HG02588 (cell line): ENCODE measurements around the gene RORB.

ENCODE experiments used
- ATAC-seq: cut with Tn5 transposase; IDR thresholded peaks from one replicate; pipeline ENCODE4 v1.9.1; 2021; ENCODE audit warnings: mild to moderate bottlenecking, moderate library complexity; ENCODE audit not compliant: unreplicated experiment

Gene RORB

DNA sequence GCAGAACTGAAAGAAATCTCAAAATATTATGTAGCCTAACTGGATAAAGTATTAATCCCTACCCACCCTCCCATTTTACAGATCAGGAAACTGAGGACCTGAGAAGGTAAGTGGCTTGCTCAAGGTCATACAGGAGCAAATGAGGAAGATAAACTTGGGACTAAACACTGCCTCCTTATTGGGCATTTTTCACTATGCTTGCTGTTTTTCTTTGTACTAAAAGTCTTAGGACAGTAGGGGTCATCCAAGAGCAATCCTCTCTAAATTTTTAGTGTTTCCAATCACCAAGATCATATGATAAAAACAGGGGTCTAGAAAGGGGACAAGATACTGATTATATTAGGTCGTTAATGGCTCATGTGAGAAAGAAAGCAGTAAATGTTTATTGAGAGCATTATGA, 80.8 kb downstream of the RORB start:
- ATAC-seq, result no peak

DNA sequence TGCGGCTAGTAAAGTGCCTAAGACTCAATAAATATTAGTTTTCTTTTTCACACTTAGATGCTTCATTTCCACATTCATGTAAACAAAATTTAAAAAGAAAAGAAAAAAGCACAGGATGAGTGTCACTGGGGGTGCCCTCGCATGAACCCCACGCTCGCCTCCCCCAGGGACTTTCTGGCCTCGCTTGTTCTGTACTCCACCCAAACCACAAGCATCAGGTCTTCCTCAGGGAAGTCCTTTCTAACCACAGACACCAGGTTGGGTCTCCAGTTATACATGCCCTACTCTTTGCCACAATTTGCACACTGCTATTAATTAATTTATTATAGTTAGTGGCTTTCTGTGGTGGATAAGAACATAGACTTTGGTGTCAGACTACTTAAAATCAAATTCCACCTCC, 92.4 kb downstream of the RORB start:
- ATAC-seq, result no peak

DNA sequence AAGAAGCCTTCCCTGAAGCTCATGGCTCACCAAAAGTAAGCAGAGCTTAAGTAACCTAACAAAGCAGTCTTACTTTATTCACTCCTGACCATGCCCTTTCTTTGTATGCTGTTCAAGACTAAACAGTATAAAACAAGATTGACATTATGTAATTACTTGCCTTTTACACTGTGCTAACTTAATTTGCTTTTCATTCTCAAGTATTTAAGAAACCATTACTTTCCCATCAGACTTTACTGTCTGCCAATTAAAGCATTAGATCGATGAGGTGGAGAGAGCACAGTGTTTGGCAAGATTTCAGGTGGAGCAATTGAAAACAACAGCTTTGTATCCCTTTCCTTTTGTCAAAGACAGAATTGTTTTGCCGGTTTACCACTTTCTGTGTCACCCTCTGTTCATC, 98.2 kb downstream of the RORB start:
- ATAC-seq, result no peak

DNA sequence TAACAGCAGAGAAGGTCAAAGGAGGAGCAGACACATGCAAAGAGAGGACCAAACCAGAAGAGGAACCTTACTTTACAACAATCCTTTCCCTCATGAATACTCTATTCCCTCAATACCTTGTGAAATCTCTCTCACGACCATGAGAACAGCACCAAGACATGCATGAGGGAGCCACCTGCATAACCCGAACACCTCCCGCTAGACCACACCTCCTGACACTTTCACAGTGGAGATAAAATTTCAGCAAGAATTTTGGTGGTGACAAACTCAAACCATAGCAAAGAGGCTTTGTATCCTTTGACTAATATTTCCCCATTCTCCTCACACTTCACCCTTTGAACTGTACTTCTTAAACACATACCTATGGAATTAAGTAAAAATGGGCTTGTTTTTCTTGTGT, 101.7 kb downstream of the RORB start:
- no peak for ATAC-seq

DNA sequence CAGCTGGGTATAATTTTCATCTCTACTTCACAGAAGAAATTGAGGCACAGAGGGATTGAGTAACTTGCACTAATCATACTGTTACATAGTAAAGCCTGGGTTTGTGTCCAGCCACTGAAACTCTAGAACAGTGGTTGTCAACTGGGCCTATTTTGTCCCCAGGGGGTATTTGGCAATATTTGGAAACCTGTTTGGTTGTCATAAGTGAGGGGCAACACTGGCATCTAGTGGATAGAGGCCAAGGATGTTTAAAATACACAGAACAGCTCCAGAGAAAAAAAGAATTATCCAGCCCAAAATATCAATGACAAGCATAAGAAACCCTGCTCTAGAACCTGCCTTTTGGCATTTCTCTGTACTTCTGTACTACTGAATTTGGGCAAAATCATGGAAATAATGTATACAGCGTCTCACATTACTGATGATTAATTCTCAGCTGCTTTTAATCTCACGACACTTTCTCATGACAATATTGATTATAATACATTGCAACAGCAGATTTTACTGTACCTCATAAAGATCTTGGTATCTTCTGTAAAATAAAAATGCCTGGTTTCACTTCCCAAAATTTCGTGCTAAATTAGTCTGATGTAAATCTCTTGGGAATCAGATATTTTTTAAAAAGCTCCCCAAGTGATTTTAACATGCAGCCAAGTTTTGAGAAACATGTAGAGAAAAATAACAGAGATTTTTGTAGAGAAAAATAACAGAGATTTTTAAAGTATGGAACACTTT, 112.7 kb downstream of the RORB start:
- ATAC-seq, result no peak

DNA sequence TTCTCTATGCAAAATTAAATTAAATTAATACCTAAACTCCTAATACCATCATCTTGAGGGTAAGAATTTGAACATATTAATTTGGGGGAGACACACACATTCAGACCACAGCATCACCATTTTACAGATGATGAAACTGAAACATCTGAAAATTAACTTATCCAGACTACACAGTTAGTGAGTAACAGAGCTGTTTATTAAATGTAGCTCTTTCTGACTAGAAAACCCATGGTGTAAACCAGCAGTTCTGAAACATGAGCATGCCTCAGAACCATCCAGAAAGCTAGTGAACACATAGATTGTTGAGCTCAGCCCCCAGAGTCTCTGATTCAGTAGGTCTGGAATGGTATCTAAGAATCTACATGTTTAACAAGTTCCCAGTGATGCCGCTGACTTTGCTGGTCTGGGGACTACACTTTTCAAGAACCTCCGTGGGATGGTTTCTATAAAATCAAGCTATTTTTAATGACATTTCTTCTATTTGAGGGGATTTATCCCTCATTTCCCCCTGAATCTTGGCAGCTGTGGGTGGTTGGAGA, 113.5 kb downstream of the RORB start:
- no peak for ATAC-seq

DNA sequence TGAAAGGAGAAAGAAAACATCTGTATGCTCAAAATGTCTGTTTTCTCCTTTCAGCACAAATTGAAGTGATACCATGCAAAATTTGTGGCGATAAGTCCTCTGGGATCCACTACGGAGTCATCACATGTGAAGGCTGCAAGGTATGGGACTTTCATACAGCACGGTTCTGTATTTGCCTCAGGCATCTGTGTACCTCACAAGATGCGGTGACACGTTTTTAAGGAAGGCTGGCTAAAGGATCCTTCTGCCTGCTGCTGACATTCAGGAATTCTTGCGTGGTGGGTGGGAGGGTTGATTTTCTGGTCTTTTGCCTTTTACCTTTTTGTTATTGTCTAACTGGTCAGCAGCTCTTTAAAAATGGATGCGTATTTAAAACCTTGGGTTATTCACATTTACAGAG, 133.1 kb downstream of the RORB start:
- no peak for ATAC-seq

DNA sequence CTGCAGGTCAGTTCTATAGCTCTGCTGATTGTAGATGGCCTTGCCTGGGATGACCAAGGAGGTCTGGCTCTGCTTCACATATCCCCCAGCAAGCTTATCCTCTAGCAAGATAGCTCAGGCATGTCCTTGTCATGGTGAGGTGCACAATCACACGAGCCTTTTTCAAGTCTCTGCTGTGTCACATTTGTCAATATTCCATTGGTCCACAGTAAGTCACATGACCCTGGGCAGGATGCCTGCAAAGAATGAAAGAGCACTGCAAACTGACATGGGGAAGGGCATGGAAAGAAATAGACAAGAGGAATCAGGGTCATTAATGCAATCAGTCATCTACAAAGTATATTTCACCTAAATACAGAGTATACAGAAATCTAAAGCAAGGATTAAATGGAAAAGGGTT, 142.0 kb downstream of the RORB start:
- ATAC-seq, result no peak

DNA sequence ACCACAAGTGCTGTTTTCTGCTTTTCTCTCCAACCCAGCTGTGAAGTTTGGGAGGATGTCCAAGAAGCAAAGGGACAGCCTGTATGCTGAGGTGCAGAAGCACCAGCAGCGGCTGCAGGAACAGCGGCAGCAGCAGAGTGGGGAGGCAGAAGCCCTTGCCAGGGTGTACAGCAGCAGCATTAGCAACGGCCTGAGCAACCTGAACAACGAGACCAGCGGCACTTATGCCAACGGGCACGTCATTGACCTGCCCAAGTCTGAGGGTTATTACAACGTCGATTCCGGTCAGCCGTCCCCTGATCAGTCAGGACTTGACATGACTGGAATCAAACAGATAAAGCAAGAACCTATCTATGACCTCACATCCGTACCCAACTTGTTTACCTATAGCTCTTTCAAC, 145.2 kb downstream of the RORB start:
- no peak for ATAC-seq

DNA sequence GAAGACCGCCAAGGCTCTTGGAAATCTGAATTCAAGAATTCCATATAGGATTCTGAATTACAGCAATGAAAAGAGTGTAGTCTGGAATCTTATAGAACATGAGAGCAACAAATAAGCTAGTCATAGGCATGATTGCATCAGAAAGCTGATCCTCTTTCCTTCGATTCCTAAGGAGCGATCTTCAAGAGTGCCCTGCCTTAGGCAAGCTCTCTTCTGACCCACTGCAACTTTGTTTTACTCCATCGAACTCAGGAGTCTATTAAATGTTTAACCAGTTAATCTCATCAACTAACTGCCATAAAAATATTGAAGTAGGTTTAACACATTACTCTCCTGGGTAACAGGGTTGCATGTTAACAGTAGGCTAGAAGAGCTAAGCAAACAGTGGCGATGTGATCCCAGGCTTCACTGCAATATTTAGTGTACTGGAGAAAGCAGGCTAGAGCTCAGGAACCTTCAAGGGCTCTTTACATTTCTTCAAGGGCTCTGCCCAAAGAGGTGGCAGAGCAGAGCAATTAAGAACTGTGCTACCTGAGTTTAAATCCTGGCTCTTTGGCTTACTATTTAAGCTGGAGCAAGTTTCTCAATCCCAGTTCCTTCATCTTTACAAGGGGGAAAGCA, 146.3 kb downstream of the RORB start:
- no peak for ATAC-seq

DNA sequence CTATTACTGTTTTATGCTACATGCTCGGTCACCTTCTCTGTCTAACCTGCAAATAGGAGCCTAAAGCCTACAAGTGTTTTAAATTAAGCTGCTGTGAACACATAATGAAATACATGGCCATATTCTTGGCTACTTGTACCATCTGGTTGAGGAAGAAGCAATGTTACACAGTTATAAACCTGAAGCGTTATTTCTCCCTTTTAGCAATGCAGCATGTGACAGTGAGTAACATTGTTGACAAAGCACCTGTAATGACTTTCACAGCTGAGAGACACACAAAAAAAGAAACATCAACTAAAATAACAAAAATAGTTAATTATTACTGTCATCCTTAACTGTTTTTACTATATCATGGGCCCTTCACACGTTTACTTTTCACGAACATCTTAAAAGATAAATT, 146.9 kb downstream of the RORB start:
- ATAC-seq, result no peak

DNA sequence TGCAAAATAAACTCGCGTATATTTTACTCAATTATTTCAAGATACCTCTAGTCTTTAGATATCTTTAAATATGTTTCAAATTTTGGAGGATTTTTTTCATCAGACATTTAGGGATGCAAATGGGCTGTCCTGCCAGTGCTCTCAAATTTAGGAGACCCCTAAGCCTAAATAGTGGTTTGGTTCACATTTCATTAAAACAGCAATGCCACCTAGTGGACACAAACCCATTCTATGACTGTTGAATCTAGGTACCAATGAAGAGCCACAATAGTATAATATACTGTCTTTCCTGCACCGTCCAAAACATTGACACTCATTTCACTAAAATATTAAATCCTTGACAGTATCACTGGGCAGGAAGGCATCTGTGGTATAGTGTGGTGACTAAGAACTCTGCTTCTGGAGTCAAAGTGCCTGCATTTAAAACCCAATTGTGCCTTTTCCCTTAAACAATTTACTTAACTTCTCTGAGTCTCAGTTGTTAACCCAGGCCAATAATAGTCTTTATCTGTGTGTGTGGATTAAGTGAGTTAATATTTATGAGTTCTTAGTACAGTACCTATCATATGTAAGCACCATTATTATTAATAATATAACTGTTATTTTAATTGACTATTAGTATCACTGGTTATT, 148.0 kb downstream of the RORB start:
- no peak for ATAC-seq

DNA sequence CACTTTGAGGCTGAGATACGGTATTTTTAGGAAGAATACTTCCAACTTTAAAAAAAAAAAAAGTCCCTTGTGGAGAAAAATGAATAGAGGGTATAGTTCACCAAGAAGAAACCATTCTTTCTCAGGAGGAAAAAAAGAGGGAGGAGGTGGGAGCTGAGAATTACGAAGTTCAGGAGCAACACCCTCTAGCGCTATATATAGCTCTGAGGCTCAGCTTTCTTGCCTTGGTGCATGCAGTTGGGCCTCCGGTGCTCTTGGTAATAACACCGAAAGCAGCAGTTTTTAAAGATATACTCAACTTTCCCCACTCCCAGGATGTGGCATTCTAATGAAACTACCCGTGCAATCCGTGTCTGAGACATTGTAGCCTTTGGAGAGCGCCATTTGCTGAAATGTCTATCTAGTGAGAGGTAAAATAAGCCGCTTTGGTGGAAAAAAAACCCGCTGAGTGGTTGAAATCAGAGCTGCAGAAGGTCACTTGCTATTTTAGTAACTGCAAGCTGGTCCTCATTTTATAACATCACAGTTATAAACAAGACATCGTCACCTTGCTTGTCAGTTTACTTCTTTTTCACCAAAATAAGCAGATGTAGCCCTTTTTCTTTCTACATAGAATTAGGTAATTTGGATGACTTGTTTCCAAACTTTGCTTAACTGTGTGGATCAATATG, 156.4 kb downstream of the RORB start:
- no peak for ATAC-seq

DNA sequence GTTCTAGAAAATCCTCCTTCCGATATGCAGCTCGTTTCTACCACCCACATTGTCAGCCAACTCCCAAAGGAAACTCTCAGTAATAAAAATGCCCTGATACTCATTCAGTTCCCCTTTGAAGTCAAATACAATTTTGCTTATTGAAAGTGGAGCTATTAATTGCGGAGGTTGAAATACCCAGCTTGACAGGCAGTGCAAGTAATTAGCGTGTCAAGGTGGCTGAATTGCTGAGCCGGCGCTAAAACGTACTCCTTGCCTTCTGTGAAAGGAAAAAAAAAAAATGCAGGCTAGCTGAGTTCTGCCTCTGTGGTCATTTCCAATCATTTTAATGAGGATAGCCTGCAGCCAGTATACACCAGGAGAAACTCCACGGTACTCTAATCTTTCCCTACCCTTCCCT, 165.5 kb downstream of the RORB start:
- no peak for ATAC-seq

DNA sequence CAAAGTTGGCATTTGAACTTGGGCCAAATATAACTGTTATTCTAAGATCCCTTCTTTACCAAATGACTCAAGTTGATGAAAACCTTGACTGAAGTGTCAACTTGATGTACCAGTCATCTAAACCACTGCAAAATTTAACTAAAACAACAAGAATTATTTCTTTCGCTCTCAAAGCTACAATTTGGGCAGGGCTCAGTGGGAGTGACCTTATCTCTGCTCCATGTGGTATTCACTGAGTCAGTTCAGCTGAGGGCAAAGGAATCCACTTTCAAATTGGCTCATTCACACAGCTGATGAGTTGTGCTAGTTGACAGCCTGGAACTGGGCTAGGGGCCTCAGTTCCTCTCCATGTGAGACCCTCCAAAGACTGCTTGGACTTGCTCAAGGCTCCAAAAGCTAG, 166.3 kb downstream of the RORB start:
- ATAC-seq, result no peak

DNA sequence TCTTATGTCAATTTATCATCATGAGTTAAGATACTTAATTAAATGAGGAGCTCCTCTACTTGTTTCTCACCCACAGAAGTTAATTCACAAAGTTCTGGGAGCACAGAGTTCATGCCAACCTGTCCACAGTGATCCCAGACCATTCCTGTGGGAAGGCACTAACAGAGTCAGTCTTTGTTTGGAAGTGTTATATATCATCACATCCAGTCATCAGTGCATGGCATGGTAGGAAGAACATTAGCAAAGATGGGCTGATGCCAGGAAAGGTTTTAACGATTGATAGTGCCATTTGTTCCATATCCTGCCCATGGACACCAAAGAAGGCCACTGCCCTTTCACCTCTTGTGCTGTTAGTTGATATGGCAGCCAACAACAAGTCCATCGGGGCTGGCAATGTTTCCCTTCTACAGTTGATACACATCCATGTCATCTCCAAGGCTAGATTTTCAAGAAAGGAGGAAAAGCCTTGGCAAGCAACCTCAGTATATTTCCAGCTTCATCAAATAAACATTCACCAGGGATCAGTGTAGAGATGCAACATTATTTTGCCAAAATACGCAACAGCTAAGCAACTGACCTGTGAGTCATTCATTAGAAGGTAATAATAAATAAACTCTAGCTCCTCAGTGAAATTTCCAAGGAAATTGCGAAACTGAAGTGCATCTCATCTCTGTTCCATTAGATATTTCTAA, 169.6 kb downstream of the RORB start:
- no peak for ATAC-seq

DNA sequence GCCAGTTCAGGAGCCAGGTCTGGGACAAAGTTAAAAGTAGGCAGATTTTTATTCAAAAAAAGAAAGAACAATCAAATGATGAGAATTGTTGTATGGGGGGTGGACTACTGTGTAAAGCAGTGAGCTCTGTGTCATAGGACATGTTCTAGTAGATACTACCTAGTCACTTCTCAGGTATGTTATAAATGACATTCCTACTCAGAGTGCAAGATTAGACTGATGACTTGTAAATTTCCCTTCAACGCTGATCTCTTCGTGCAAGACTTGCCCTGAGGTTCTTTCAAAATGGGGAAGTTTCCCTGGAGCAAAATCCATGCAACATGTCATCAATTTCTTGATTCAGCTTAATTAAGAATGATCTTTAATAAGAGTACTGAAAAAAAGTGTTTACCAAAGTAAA, 175.1 kb downstream of the RORB start:
- ATAC-seq, result no peak

DNA sequence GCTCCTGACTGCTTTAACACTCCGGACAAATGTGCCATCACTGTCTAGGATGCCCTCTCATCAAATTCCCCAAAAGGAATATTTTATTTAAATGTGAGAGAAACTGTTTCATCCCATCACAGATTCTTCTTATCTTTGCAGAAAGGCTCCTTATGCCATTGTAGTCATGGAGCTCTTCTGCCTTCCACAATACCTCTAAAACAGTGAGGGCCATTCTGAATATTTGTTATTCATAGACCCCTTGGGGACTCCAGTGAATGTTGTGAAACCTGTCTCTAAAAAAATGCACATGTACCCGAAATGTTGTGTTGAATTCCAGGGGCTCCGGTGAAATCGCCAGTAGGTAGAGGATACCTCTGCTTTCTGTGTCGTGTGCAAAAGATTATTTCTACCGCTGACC, 176.9 kb downstream of the RORB start:
- no peak for ATAC-seq

DNA sequence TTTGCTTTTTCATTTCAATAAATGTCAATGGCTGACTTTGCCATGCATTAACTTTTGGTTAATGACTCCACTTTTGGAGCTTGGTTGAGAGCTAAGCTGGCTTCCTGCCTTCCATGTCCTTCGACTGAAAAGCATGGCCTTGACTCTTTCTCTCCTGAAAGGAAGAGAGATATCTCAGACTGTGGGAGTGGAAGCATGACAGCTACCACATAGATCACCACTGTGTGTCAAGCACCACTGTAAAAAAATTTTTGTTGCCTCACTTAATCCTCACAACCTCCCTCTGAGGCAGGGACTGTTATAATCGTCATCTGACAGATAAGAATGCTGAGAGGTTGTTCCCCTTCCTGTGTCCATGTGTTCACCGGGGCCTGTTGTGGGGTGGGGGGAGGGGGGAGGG, 184.8 kb downstream of the RORB start:
- no peak for ATAC-seq

DNA sequence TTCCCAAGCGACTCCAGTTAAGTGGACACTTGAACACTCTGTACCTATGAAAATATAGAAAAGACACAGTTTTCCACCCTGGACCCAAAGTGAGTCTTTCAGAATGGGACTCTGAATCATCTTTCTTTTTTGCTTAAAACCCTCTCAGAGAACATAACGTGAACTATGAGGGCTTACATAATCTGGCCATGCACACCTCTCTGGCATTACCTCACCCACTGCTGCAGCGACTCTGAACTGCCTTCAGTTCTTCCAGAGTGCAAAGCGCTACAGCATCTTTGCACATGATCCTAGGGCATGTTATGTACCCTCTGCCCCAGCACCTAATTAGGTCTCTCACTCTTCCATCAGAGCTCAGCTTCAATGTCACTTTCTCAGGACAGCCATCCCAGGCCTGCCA, 186.2 kb downstream of the RORB start:
- ATAC-seq, result no peak

DNA sequence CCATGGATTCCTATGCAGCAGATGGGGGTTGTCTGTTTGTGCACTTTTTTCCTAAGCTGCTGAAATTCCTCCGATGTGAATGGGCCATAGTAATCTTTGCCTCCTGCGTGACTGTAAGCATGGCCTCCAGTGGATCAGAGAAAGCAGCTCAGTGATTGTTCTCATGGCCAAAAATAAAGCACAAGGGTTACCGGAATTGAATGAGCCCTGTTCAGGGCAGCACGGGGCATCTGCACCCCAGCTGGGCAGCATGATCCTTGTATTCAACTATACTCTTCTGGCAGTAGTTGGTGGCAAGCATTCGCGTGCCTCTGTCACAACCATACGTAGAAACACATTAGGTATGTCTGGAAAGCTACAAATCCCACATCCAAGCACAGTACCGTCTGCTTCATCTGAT, 193.9 kb downstream of the RORB start:
- no peak for ATAC-seq
